GM12873 (cell line): ENCODE results near the gene LY6G5C.

Experiments
- CTCF ChIP-seq: IDR thresholded peaks from 2 replicates; pipeline ENCODE4 v1.5.1; 2012; ENCODE audit warnings: low read depth, mild to moderate bottlenecking, moderate library complexity, low read length, control low read depth; ENCODE audit not compliant: insufficient read depth; ENCODE audit errors: missing control alignments

LY6G5C gene

GRCh38 chr6:31661262-31662123 is 19.4 kb downstream of the LY6G5C start:
- no peak for TF ChIP-seq CTCF

DNA sequence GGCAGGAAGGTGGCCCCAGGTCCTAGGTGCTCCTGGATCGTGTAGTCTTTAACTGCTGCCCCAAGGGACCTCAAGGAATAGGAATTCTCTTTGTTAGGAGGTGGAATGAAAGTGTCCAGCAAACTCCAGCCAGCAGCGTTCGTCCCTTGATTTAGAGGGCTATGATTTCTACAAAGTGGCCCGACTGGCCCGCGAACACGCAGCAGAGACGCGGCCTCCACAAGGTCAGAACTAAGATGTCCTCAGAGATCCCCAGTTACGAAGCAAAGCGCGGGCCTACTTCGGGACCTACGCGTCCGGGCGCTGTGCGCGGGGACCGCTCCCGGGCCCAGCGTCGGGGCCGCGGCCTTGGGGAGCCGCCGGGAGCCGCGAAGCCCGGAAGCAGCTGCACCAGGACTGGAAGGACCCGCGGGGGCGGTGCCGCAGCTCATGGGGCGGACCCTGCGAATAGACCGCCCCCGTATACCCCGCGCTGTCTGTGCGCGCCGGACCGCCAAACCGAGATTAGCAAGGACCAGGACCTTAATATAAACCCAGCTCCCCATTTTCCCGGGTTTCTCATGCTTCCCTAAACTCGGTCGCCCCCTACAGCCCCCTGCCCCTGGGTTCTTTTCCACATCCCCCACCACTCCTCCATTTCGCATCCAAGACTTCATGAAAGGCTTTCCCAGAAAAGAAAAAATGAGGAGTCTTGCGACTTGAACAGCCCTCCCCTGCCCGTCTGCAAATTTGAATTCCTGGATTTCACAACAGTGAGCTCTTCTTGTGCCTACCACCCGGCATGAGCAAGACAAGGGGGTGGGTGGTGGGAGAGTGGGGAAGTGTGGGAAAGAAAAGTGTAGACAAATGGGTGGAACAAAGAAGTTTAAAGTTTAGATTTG is 20.2 kb downstream of the LY6G5C start, which contains the start of gene C6orf47:
C6orf47 (minus strand) TSS at position 398 of the 881 bp plus-strand sequence. CDS start 831 bp downstream, outside the sequence.
- TF ChIP-seq CTCF = no peak

GRCh38 chr6:31659649-31660380 is 21.1 kb downstream of the LY6G5C start:
- TF ChIP-seq CTCF = no peak

DNA sequence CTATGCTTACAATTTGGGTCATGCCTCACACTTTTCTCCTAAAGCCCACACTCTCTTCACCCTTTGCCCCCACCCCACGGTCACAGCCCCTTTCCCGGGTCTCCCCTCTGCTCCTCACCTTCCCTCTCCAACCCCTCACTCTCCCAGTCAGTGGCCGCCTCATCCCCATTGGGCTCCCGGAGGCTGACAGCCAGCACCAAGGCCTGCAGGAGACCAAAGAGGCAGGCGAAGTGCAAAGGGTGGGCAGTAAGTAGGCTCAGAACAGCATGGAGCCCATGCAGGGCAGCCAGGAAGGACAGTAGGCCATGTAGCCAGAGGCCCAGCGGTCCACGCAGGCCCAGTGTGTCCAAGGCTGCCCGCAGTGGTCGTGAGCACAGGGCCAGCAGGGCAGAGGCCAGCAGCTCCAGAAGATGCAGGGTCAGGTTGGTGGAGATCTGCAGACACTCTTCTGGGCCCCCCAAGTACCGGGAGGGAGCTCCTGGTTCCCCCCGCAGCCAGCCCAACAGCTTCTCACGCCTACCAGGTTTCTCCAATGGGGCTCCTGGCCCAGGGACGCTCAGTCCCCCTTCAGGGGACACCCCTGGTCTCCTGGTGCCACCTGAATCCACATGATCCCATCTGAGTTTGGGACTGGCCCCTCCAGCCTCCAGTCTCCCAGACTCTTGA is 21.8 kb downstream of the LY6G5C start:
- TF ChIP-seq CTCF = no peak

DNA sequence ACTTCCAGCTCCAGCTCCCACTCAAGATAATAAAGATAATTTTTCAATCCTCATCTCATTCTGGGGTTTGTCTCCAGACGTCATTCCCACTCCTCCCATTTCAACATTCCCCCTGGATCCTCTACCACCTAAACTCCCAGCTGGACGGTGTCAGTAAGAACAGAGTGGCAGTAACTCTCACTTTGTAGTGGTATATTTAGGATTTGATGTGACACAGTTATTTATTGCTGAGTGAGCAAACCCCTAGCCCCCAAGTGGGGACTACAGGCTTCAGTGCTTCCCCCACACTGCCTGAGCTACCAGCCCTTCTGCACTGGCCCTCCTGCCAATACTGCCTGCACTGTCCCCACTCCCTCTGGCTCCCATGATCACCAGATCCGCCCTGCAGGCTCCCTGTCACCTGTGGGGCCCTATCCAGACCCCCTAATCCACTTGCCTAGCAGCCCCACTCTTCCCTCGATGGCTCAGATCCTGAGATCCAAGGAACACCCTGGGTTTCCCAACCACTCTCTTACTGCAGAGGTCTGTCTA is 22.6 kb downstream of the LY6G5C start:
- no peak for TF ChIP-seq CTCF

DNA sequence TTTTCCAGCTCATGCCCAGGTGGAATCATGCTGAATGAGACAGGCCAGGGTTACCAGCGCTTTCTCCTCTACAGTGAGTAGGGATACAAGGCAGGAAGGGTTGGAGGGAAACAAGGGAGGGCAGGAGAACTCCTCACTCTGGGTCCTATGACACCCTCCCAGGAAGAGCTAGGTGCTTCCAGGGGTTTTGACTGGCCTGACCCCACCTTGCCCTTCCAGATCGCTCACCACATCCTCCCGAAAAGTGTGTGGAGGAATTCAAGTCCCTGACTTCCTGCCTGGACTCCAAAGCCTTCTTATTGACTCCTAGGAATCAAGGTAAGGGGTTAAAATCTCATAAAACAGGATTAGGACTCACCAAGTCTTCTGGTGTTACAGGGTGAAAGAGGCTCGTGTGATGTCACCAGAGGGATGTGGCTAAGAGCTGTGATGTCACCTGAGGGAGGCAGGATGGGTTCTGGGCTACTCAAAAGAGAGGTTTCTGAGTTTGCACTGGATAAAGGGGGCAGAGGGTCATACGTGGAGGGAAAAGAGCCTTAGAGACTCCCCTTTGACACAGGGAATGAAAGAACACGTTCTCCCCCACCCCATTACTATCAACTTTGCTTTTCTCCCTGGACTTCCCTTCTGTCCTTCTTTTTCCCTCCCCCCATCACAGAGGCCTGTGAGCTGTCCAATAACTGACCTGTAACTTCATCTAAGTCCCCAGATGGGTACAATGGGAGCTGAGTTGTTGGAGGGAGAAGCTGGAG is 23.3 kb downstream of the LY6G5C start:
- no peak for TF ChIP-seq CTCF
